HG03135 (cell line): ENCODE data around the gene EXT2.

Source experiments
- ATAC-seq: cut with Tn5 transposase; IDR thresholded peaks from one replicate; pipeline ENCODE4 v1.9.1; 2021; ENCODE audit warnings: mild to moderate bottlenecking, moderate library complexity; ENCODE audit not compliant: unreplicated experiment

Gene EXT2

GRCh38 chr11:44083906-44084305 lies 11.6 kb upstream of the EXT2 start:
- ATAC-seq, result no peak

GRCh38 chr11:44085330-44085729 lies 10.1 kb upstream of the EXT2 start:
- ATAC-seq, result no peak

- ATAC-seq, result no peak
Measured at GRCh38 chr11:44088377-44088776, 7.1 kb upstream of the EXT2 start.

GRCh38 chr11:44088871-44089270 lies 6.6 kb upstream of the EXT2 start:
- ATAC-seq, result no peak

GRCh38 chr11:44090539-44090938 lies 4.9 kb upstream of the EXT2 start:
- ATAC-seq, result no peak

- ATAC-seq, result peak; percentile 42
Measured at GRCh38 chr11:44094260-44094868, 1.1 kb upstream of the EXT2 start.

GRCh38 chr11:44096360-44097185 lies 1.1 kb downstream of the EXT2 start:
- no peak for ATAC-seq

GRCh38 chr11:44097821-44098220 lies 2.3 kb downstream of the EXT2 start:
- no peak for ATAC-seq

- no peak for ATAC-seq
Measured at GRCh38 chr11:44101098-44101497, 5.6 kb downstream of the EXT2 start.

- no peak for ATAC-seq
Measured at GRCh38 chr11:44104481-44105294, 9.2 kb downstream of the EXT2 start.

GRCh38 chr11:44108260-44108659 lies 12.8 kb downstream of the EXT2 start:
- no peak for ATAC-seq

GRCh38 chr11:44110231-44110679 lies 14.8 kb downstream of the EXT2 start:
- peak; percentile 93 for ATAC-seq

GRCh38 chr11:44112091-44112821 lies 16.8 kb downstream of the EXT2 start:
- ATAC-seq, result no peak

GRCh38 chr11:44113018-44113417 lies 17.5 kb downstream of the EXT2 start:
- no peak for ATAC-seq

GRCh38 chr11:44113572-44113971 lies 18.1 kb downstream of the EXT2 start:
- ATAC-seq, result no peak

GRCh38 chr11:44116234-44116830 lies 20.9 kb downstream of the EXT2 start:
- no peak for ATAC-seq

GRCh38 chr11:44120169-44120568 lies 24.7 kb downstream of the EXT2 start:
- no peak for ATAC-seq

- no peak for ATAC-seq
Measured at GRCh38 chr11:44125598-44125997, 30.1 kb downstream of the EXT2 start.

GRCh38 chr11:44126304-44126703 lies 30.8 kb downstream of the EXT2 start:
- no peak for ATAC-seq

- ATAC-seq, result no peak
Measured at GRCh38 chr11:44127130-44127529, 31.7 kb downstream of the EXT2 start.
